ENCODE results near the gene CCDC141.

CCDC141 gene

GRCh38 chr2:178863130-178863855 lies 186.6 kb downstream of the CCDC141 start:
- no peak for DNase-seq

GRCh38 chr2:178860551-178860950 lies 189.4 kb downstream of the CCDC141 start:
- no peak for DNase-seq

DNA sequence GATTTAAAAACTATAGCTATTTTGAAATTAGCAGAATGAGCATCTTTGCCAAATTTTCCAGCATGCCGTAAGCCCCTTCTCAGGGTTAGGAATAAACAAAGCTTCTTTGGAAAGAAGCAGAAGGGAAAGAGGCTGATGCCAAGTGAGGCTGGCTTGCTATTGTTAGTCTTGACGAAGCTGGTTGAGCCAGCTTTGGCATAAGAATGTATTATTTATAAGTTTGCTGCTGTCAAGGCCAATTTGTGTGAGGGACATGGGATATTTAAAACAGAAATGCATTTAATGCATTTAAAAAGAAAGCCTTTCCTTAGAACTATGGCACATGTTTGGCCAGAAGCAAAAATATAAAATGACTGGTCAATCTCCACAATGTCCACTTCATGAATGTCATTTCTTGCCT lies 190.2 kb downstream of the CCDC141 start:
- no peak for DNase-seq

DNA sequence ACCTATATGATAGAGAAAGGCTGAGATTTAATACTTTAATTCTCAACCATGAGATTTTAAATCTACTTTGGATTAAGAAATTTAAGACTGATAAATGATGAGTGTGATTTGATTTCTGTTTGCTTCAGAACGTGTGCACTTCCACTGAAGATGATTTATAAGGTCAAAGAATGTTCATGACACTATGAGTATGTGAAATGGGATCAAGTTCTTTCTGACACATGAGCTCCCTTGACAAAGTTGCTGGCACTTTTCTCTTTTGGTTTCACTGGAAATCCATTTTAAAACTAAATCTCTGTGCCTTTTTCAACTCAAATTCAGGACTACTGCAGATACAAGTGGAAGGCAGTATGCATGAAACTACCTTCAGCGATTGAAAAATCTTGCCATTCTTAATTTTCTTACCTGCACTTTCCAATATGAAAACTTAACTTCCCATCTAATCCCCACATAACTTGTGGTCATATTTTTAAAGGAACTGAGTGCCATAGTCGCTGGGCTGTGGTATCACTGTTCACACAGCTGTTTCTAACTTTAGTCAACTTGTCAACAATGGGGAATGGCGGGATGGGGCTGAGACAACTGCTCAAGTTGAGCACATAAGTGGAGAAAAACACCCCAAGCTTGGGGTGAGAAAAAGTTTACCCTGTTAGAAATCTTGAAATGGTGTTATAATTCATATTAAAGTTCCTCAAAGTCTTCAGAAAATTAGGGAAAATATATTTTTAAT lies 190.9 kb downstream of the CCDC141 start:
- no peak for DNase-seq

DNA sequence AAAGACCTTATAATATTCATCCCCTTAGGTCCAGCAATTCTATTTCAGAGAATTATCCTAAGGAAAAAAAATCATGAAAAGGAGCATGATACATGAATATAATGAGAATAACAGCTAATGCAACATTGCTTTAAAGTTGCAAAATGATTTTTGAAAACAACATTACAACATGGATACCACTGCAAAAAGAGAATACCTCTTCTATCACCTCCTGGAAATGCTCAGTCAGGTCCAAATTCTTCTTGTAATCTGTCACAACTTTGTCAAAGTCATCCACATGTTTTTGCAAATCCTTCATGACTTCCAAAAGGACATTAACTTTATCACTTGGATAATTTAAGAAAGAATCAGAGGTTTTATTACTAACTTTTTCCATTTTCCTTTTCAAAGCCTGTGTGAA lies 194.8 kb downstream of the CCDC141 start:
- no peak for DNase-seq

DNA sequence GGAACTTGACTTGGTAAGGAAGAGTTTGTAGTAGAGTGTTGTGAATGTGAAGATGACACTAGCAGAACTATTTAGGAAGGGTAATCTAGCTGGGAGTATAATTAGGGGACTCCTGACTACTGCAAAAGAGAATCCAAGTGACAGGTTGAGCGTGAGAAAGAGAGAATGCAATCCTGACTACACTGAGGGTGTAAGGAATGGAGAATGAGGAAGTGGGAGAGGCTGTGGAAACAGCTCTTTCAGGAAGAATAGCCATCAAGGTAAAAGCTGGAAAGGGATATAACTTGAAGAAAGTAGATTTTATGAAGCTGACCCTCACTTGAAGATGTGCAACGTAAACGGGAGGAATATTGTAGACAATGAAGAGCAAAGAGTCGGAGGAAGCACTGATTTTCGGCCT lies 201.6 kb downstream of the CCDC141 start:
- no peak for DNase-seq

DNA sequence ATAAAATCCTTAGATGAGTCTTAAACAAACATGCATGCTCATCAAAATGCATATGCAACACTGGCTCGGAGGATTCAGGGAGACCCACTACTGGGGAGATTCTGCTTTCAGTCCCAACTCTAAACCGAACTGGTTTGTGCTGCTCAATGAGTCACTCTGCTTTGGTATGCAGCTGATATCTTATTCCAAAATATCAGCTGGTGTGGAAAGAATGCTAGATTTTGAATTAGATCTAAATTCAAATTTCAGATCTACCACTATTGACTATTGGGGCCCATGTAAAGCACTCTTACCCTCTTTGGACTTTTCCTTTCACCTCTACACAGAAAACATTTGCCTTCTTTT lies 203.5 kb downstream of the CCDC141 start:
- no peak for DNase-seq

DNA sequence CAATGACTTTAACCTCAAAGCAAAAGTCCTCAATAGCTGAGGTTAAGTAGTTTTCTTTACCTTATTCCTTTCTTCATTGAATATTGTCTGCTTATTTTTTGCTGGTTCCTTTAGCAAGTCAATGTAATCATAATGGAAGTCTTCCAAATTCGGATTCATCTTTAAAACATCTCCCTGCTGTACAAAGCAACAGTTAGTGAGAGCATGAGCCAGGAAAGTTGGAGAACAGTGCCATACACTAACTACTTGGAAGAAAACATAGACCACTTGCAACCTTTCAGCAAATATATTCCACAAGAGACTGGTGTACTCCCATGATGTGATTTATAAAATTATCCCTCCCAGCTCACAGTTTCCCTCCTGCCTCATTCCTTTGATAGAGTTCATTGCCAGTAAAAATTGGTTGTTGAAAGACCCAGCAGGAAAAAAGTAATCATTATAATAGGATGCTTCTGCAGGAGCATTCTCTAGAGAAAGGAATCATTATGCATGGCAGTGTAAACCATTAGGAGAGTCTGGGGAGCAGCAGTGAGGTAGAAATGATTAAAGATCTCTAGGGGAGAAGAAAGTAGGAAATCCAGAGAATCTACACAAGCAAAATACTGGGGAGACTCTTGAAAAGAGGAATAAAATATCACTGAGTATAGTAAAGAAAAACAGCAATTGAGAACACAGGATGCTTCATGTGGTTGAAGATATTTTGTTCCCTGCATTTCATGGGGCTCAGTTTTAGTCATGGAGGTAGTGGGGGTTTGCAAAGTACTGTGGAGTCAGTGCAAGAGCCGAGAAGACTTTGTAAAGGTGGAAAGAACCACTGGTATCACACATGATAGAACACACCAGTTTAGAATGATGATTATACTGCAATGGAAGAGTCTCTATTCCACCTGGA lies 204.1 kb downstream of the CCDC141 start:
- DNase-seq: no peak

GRCh38 chr2:178844701-178845100 lies 205.2 kb downstream of the CCDC141 start:
- DNase-seq: no peak

DNA sequence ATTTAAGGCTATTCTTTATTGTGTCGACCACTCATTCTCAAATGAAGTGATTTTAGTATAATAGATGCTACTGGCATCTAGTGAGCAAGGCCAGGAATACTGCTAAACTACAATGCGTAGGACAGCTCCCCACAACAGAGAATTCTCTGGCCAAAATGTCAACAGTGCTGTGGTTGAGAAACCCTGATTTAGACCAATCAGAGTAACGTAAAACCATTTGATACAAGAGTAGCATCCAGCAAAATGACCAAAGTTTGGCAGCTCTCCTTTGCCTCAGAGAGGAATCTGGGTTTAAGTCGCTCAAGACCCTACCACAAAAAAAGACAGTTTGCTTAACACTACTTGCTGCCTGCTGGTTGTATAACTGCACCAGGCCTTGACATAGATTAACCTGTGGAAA lies 205.7 kb downstream of the CCDC141 start:
- no peak for DNase-seq

- DNase-seq: no peak
Observed at GRCh38 chr2:178843697-178844096, 206.2 kb downstream of the CCDC141 start.

GRCh38 chr2:178836807-178837206 lies 213.1 kb downstream of the CCDC141 start:
- no peak for DNase-seq

DNA sequence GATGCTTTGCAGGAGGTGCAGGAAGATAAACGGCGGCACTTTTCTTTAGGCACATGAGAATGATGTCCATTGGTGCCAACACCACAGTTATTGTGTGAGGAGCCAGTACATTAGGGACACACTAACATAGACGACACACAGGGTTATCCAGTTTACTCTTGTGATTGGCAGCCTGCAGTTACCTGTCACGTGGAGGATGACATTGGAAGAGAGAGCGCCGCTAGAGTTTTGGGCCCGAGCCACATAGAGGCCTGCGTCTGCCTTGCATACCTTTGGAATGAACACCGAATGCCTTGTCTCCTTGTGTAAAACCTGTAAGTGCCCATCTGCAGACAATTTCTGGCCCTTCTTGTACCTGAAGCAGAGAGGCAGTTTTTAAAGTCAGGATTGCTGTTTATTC lies 215.9 kb downstream of the CCDC141 start:
- no peak for DNase-seq

DNA sequence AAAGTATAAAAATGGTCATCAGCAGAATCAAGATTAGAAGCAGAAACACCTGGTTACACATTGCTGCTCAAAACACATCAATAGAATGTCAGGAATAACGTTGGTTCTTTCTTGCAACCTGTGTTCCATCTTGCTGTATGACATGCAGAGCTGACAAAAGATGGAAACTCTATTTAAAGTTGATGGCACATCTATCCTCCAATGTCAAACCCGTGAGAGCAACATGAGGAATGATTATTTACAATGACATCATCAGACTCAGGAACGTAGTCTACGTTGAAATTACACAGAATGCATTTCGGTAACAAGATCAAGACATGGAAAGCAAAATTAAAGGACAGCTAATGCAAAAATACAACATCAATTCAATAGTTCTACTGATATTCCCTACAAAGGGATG lies 216.6 kb downstream of the CCDC141 start:
- no peak for DNase-seq

DNA sequence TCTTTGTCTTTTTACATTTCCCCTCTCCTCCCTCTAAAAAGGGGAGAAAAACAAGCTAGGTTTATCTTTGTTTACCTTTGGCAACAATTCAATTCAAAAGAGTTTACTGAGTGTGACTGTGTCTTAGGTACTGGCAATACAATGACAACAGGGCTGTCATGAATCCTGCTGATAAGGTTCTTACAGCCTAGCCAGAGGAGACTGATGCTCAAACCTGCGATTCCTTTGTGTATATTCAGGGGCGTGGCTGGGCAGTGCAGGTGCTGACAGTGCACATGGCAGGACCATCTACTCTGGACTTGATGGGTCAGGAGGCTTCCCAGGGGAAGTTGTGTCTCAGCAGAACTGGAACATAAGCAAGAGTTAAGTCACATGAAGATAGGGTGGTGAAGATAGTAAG lies 219.5 kb downstream of the CCDC141 start:
- no peak for DNase-seq

DNA sequence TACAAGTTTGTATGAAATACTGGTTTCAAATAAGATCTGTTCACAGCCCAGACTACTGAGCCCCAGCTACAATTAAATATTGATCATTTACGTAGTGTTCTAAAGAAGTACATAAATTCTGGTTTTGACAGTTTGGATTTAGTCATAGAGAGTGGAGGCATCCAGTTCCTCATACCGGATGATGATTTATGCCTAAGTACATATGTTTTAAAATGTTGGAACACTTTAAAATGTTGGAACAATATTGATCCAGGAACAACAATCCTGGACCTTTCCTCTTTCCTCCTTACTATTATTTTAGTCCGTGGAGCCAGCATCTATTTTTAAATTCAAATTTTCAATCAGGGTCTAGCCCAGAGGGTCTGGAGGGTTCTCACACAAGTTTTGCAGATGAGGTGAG lies 220.0 kb downstream of the CCDC141 start:
- DNase-seq: no peak

DNA sequence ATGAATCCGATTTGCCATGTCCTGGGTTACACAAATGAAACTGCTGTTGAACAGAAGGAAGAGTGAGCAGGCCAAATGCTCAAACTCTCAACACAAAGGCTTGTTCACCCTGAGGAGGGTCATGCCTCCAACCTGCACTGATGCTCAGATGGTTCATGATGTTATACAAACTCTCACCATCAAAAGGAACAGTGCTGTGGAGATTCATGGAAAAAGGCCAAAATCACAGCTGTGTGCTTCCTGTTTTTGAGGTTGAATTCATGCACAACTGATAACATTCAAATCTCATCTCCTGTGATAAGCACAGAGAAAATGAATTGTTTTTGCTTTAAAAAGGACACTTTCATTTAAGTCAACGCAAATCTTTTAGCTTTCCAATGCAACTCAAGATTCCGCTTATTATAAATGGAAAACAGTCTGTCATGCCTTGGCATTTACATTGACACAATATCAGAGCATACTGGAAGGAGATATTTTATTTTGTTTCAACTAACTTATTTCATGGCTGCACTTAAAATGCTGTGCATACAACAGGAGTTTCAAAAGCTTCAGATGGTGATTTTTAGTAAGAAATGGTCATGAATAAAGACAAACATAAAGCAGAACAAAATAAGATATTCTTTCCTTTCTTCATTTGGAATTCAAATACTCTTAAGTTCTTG lies 220.5 kb downstream of the CCDC141 start:
- DNase-seq: no peak

DNA sequence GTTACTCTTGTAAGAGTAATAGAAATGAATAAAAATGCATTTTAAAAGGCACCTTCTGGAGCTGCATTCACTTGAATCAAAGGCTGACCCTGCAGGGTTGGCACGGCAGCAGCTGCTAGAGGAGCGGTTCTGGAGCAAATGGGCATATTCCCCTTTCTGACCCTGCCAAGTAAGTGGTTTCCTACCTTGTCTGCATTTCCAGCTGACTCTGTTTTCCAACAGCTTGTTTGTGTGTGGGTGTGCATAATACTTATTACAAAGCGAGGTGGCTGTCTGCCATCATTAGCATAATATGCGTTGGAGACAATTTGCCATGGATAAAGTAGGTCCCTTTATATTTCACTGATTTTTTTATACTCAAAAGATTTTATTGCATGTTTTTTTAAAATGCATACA lies 221.5 kb downstream of the CCDC141 start:
- no peak for DNase-seq

- no peak for DNase-seq
Observed at GRCh38 chr2:178827739-178828485, 222.0 kb downstream of the CCDC141 start.

DNA sequence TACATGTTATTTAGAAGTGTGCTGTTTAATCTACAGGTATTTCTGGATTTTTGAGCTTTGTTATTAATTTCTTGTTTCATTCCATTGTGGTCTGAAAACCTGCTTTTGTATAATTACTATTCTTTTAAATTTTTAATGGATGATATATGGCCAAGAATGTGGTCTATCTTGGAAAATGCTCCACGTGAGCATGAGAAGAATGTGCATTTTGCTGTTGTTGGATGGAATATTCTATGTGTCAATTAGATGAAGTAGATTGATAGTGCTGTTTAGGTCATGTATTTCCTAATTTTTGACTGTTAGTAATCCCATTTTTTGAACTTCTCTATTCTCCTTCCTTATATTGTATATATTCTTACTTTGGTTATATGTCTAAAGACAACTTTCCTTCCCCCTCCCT lies 222.8 kb downstream of the CCDC141 start:
- no peak for DNase-seq

GRCh38 chr2:178825183-178825582 lies 224.8 kb downstream of the CCDC141 start:
- no peak for DNase-seq

- no peak for DNase-seq
Observed at GRCh38 chr2:178824181-178824580, 225.8 kb downstream of the CCDC141 start.

All from effector CD8-positive, alpha-beta T cell (primary cell).